HG03175 (cell line): ENCODE data around the gene REXO4.
"Not testable (repeated sequence)": the region's sequence is repeated elsewhere in the genome, so short reads cannot be mapped to it uniquely, and the experiment has no call there.

ENCODE experiments used
- ATAC-seq: cut with Tn5 transposase; IDR thresholded peaks from one replicate; pipeline ENCODE4 v1.9.1; 2021; ENCODE audit warnings: mild to moderate bottlenecking, moderate library complexity; ENCODE audit not compliant: unreplicated experiment

Gene REXO4

GRCh38 chr9:133451865-133452264, 34.1 kb upstream of the REXO4 start:
- ATAC-seq: not testable (repeated sequence)

GRCh38 chr9:133449760-133450159, 31.9 kb upstream of the REXO4 start:
- no peak for ATAC-seq

GRCh38 chr9:133448487-133448972, 30.7 kb upstream of the REXO4 start:
- ATAC-seq: no peak

GRCh38 chr9:133445293-133445969, 27.6 kb upstream of the REXO4 start:
- no peak for ATAC-seq

- ATAC-seq: no peak
These were observed 26.2 kb upstream of the REXO4 start for GRCh38 chr9:133443982-133444381.

GRCh38 chr9:133443248-133443647, 25.4 kb upstream of the REXO4 start:
- ATAC-seq: no peak

GRCh38 chr9:133441571-133441970, 23.8 kb upstream of the REXO4 start:
- no peak for ATAC-seq

GRCh38 chr9:133440874-133441273, 23.1 kb upstream of the REXO4 start:
- no peak for ATAC-seq

- no peak for ATAC-seq
These were observed 21.5 kb upstream of the REXO4 start for GRCh38 chr9:133439337-133439736.

GRCh38 chr9:133437753-133438531, 20.1 kb upstream of the REXO4 start:
- ATAC-seq: no peak

- ATAC-seq: no peak
These were observed 18.9 kb upstream of the REXO4 start for GRCh38 chr9:133436681-133437080.

GRCh38 chr9:133433351-133433843, 15.6 kb upstream of the REXO4 start:
- no peak for ATAC-seq

GRCh38 chr9:133430244-133430643, 12.4 kb upstream of the REXO4 start:
- ATAC-seq: no peak

- ATAC-seq: no peak
These were observed 11.9 kb upstream of the REXO4 start for GRCh38 chr9:133429641-133430161.

- no peak for ATAC-seq
These were observed 11.4 kb upstream of the REXO4 start for GRCh38 chr9:133429214-133429613.

GRCh38 chr9:133428617-133429101, 10.8 kb upstream of the REXO4 start:
- ATAC-seq: no peak

GRCh38 chr9:133427658-133428348, 10.0 kb upstream of the REXO4 start:
- ATAC-seq: no peak

GRCh38 chr9:133426011-133426410, 8.2 kb upstream of the REXO4 start:
- no peak for ATAC-seq

GRCh38 chr9:133425049-133425632, 7.3 kb upstream of the REXO4 start:
- no peak for ATAC-seq

- ATAC-seq: no peak
These were observed 6.4 kb upstream of the REXO4 start for GRCh38 chr9:133424187-133424586.

GRCh38 chr9:133423216-133423615, 5.4 kb upstream of the REXO4 start:
- ATAC-seq: no peak
